SKM-1 treated with dmso at 0.1 percent for 144 hours (cell line): ENCODE measurements around the gene TAS2R20.

Experiments
- DNase-seq: peaks from one replicate; lab custom pipeline; 2025; ENCODE audit not compliant: unreplicated experiment; lab: John Stamatoyannopoulos, UW

The TAS2R20 gene

DNA sequence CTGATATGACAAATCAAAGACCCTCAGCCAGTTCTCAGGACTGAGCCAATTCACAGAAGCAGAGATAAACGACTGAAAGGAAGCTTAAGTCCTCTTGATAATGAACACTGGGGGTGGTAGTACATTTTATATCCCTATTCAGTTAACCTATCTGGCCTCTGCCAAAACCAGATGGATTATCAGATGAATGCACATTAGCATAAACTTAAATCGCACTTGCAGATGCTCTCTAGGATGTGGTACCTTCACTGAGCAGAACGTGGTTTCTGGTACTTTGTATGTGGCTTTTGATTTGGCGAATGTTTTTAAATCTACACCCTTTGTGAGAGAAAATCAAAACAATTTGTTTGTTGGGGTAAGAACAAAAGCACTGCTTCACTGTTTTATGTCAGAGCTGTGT is 37.9 kb downstream of the TAS2R20 start:
- no peak for DNase-seq

DNA sequence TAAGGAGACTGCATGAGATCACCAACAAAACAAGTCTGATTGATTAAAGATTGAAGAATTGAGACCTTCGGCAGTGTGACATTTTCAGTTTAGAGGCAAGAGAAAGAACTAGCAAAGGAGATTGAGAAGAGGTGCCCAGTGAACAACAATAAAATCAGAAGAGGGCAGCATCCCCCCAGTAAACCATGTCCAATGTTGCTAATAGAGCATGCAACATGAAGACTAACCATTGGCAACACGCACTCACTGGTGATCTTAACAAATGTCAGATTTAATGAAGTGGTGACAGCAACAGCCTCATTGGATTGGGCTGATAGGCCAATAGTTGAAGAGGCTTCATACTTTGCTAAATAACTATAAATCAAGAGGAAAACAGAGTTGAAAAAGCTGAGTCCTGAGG is 38.3 kb downstream of the TAS2R20 start:
- no peak for DNase-seq

DNA sequence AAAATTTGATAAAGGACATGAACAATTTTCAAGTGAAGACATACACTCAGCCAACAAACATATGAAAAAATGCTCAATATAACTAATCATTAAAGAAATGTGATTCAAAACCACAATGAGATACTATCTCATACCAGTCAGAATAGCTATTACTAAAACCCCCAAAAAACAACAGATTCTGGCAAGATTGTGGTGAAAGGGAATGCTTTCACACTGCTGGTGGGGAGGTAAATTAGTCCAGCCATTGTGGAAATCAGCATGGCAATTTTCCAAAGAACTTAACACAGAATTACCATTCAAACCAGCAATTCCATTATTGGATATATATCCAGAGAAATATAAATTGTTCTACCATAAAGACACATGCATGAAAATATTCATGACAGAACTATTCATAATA is 40.4 kb downstream of the TAS2R20 start:
- no peak for DNase-seq

DNA sequence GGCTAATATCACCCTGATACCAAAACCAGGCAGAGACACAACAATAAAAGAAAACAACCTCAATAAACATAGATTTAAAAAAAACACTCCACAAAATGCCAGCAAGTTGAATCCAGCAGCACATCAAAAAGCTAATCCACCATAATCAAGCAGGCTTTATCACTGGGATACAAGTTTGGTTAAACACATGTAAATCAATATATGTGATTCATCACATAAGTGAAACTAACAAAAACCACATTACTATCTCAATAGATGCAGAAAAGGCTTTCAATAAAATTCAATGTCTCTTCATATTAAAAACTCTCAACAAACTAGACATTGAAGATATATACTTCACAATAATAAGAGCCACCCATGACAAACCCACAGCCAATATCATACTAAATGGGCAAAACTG is 42.0 kb downstream of the TAS2R20 start:
- no peak for DNase-seq

DNA sequence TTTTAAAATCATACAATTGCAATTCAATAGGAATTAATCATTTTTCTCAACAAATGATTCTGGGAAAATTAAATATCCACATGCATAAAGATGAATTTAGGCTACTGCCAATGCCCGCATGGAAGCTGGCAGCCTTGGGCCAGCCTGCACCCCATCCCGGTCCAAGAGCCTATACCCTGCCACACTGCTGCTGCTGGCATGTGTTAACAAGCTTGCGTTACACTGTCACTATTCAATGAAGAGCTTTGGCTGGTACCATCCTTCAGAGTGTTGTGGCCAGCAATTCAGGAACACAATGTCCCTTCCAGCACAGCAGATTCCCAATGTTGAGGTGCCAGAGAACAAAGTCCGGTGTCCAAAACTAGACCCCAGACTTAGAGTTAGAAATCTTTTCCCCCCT is 45.5 kb downstream of the TAS2R20 start:
- no peak for DNase-seq
